ENCODE results near the gene TOR4A. TPM values are rescaled to one million over a fixed set of nuclear protein-coding genes. Genes with fewer than 3 reads are reported as not detected.

TOR4A gene
- total RNA-seq, 1 experiment from 2014 or later: 28.9 TPM

DNA sequence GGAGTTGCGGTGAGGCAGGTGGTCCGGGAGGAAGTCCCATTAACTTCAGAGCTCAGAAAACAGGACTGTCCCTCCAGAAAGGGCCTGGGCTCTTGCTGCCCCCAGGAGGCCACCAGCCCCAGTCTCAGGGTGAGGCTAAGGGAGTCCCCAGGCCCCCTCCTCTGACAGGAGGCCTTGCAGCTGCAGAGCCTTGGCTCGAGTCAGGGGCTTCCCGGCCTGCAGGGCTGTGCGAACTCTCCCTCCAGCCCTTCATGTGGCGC is 29.7 kb upstream of the TOR4A start:
- no peaks in the 10 kb centered on the region for H3K27me3 ChIP-seq (ENCODE audit: low read length)
- peaks cover 7% of the 10 kb centered on the region for H3K79me2 ChIP-seq (ENCODE audit: low read length)
- no TSS peak for BruUV-seq (replicated peaks)
- peaks cover 4% of the 10 kb centered on the region for H3F3A ChIP-seq (ENCODE audit: low read length, unreplicated experiment)
- no peak for DNase-seq
- TF ChIP-seq, protein P1, sequence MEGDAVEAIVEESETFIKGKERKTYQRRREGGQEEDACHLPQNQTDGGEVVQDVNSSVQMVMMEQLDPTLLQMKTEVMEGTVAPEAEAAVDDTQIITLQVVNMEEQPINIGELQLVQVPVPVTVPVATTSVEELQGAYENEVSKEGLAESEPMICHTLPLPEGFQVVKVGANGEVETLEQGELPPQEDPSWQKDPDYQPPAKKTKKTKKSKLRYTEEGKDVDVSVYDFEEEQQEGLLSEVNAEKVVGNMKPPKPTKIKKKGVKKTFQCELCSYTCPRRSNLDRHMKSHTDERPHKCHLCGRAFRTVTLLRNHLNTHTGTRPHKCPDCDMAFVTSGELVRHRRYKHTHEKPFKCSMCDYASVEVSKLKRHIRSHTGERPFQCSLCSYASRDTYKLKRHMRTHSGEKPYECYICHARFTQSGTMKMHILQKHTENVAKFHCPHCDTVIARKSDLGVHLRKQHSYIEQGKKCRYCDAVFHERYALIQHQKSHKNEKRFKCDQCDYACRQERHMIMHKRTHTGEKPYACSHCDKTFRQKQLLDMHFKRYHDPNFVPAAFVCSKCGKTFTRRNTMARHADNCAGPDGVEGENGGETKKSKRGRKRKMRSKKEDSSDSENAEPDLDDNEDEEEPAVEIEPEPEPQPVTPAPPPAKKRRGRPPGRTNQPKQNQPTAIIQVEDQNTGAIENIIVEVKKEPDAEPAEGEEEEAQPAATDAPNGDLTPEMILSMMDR (conservative IDR thresholded peaks at IDR 0.05; ENCODE audit: low read depth, low read length): no peak
- TF ChIP-seq EZH2 (IDR thresholded peaks at IDR 0.05; ENCODE audit: low read length, unreplicated experiment) (no peak), EZH2phosphoT487 (IDR thresholded peaks at IDR 0.05; ENCODE audit: borderline replicate concordance, low read length) (no peak)
- H3K9me2 ChIP-seq (replicated peaks; ENCODE audit: low read length): no peaks in the 10 kb centered on the region
- intact Hi-C loops (cut with micrococcal nuclease): no loop called here
- H3K9ac ChIP-seq (ENCODE audit: low read length): no peak overlapping the region
- H3K4me2 ChIP-seq (ENCODE audit: low read length): no peak overlapping the region
- CTCF ChIA-PET: no interaction called here
- H3K4me3 ChIP-seq (ENCODE audit: low read length): no peak overlapping the region
- POLR2A ChIA-PET (ENCODE audit: unreplicated experiment): no interaction called here
- no peaks in the 10 kb centered on the region for H3K9me3 ChIP-seq (ENCODE audit: low read length)
- H3K27ac ChIP-seq (ENCODE audit: low read length): no peak overlapping the region
- H2AFZ ChIP-seq (ENCODE audit: low read length): no peak overlapping the region
- H3K36me3 ChIP-seq (ENCODE audit: low read depth, low read length): peaks cover 4% of the 10 kb centered on the region
- H4K20me1 ChIP-seq (ENCODE audit: low read length): peaks cover 15% of the 10 kb centered on the region
- no peak for ATAC-seq
- peaks cover 8% of the 10 kb centered on the region; the same call in 1 of the 2 replicates for H3K4me1 ChIP-seq (ENCODE audit: insufficient read depth, low read length)

DNA sequence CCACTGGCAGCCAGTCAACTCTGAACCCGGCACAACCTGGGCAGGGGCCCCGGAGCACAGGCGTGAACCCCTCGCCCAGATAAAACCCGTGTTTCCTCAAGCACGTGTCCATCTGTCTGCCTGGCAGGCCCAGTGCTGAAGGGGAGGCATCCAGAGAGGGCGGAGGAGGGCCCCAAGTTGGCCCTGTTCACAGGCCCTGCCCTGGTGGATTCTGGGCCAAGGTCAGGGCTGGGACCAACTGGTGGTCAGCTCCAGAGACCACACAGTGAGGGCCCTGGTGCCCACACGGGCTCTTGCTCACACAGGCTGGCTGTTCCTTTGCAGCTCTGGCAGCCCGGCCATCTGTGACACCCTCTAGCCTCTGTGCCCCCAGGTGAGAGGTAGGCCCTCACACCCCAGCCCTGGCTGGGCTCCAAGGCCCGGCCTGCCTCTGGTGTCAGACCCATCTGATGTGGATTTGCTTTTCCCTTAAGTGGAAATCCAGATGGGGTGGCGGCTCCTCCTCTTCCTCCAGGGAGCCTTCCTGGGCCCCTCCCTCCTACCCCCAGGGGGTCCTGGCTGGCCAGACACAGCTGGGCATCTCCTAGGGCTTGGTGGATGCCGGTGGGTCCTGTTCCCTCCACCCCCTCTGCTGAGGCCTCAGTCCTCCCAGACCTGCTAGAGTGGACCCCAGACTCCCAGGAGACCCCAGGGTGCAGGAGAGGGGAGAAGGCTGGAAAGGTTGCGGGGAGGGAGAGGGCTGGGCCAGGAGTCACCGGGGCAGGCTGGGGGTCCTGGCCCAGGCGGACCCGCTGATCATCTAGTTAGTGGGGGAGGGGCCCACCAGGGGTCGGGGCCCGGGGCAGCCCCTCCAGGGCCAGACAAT is 27.0 kb upstream of the TOR4A start:
- Histone ChIP-seq H3K27ac (ENCODE audit: low read length) (no peak overlapping the region), H4K20me1 (ENCODE audit: low read length) (no peaks in the 10 kb centered on the region), H3K4me2 (ENCODE audit: low read length) (no peak overlapping the region), H3K4me1 (ENCODE audit: insufficient read depth, low read length) (peaks cover 7% of the 10 kb centered on the region; the same call in 1 of the 2 replicates), H3K9ac (ENCODE audit: low read length) (no peak overlapping the region), H2AFZ (ENCODE audit: low read length) (no peak overlapping the region), H3F3A (ENCODE audit: low read length, unreplicated experiment) (no peaks in the 10 kb centered on the region), H3K79me2 (ENCODE audit: low read length) (peaks cover 3% of the 10 kb centered on the region), H3K9me3 (ENCODE audit: low read length) (no peaks in the 10 kb centered on the region), H3K36me3 (ENCODE audit: low read depth, low read length) (no peaks in the 10 kb centered on the region), H3K27me3 (ENCODE audit: low read length) (no peaks in the 10 kb centered on the region), H3K4me3 (ENCODE audit: low read length) (no peak overlapping the region), H3K9me2 (replicated peaks; ENCODE audit: low read length) (no peaks in the 10 kb centered on the region)
- CTCF ChIA-PET: no interaction called here
- no peak for DNase-seq
- ATAC-seq: no peak
- BruUV-seq (replicated peaks): no TSS peak
- intact Hi-C loops (cut with micrococcal nuclease): no loop called here
- no peak for TF ChIP-seq EZH2phosphoT487 (IDR thresholded peaks at IDR 0.05; ENCODE audit: borderline replicate concordance, low read length)
- TF ChIP-seq, protein P1 (conservative IDR thresholded peaks at IDR 0.05; ENCODE audit: low read depth, low read length): no peak
- no peak for TF ChIP-seq EZH2 (IDR thresholded peaks at IDR 0.05; ENCODE audit: low read length, unreplicated experiment)
- POLR2A ChIA-PET (ENCODE audit: unreplicated experiment): no interaction called here

DNA sequence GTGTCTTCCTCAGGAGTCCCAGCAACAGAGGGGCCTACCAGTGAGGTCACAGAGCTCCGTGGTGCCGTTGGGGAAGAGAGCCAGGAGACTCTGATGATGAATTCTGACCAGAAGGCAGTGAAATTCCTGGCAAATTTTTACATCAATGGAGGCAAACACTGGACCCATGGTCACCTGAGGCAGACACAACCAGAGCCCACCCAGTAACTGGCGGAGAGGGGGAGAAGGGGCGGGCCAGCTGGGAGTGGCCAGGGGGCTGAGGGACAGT is 26.4 kb upstream of the TOR4A start, which contains the start of gene STPG3:
Gene STPG3, plus strand, starts transcription at position 93 of the 268 bp plus-strand sequence. Its CDS starts 1 bp downstream, at position 94.
- no TSS peak for BruUV-seq (replicated peaks)
- H3K79me2 ChIP-seq (ENCODE audit: low read length): peaks cover 8% of the 10 kb centered on the region
- peaks cover 7% of the 10 kb centered on the region; the same call in 1 of the 2 replicates for H3K4me1 ChIP-seq (ENCODE audit: insufficient read depth, low read length)
- ATAC-seq (no peak), DNase-seq (no peak)
- H3K36me3 ChIP-seq (ENCODE audit: low read depth, low read length): no peaks in the 10 kb centered on the region
- no peak within 1 kb of the TSS for H2AFZ ChIP-seq (ENCODE audit: low read length)
- no peaks in the 10 kb centered on the region for H4K20me1 ChIP-seq (ENCODE audit: low read length)
- H3K9me2 ChIP-seq (replicated peaks; ENCODE audit: low read length): no peaks in the 10 kb centered on the region
- no peak within 1 kb of the TSS for H3K4me2 ChIP-seq (ENCODE audit: low read length)
- ChIA-PET POLR2A (ENCODE audit: unreplicated experiment) (no interaction called here), CTCF (no interaction called here)
- intact Hi-C loops (cut with micrococcal nuclease): no loop called here
- no peak within 1 kb of the TSS for H3K9ac ChIP-seq (ENCODE audit: low read length)
- H3K9me3 ChIP-seq (ENCODE audit: low read length): no peaks in the 10 kb centered on the region
- no peak within 1 kb of the TSS for H3K4me3 ChIP-seq (ENCODE audit: low read length)
- no peaks in the 10 kb centered on the region for H3K27me3 ChIP-seq (ENCODE audit: low read length)
- H3K27ac ChIP-seq (ENCODE audit: low read length): no peak within 1 kb of the TSS
- H3F3A ChIP-seq (ENCODE audit: low read length, unreplicated experiment): no peaks in the 10 kb centered on the region
- TF ChIP-seq, protein P1 (conservative IDR thresholded peaks at IDR 0.05; ENCODE audit: low read depth, low read length): no peak
- no peak for TF ChIP-seq EZH2 (IDR thresholded peaks at IDR 0.05; ENCODE audit: low read length, unreplicated experiment)
- TF ChIP-seq EZH2phosphoT487 (IDR thresholded peaks at IDR 0.05; ENCODE audit: borderline replicate concordance, low read length): no peak
